H1 (cell line): ENCODE results near the gene TMEM161A. TPM values are rescaled to one million over a fixed set of nuclear protein-coding genes. Genes with fewer than 3 reads are reported as not detected.

Experiments
- CTCF ChIA-PET: fragments of 300-600 bp; sonication (Branson Sonifier 250); formaldehyde crosslinking; loops from one replicate; lab custom pipeline; 2021; ENCODE audit not compliant: partially characterized antibody; lab: Charles Lee
- POLR2A ChIA-PET: fragments of 300-600 bp; sonication (Branson Sonifier 250); formaldehyde crosslinking; loops from one replicate; lab custom pipeline; 2021; ENCODE audit warnings: inconsistent platforms; ENCODE audit not compliant: partially characterized antibody; lab: Charles Lee
- DNase-seq, 2 experiments: peaks; one replicate each; pipeline versions ENCODE4 v3.0.0 to v3.0.0-alpha.2; 2010 to 2022; ENCODE audit warnings: low spot score in 2 of 2, low read depth in 1 of 2, mixed read lengths in 1 of 2
- FAIRE-seq: peaks from 2 replicates; lab custom pipeline; 2011; peaks lifted over from hg19 to GRCh38; lab: Jason Lieb, UNC
- H2AFZ ChIP-seq: 2 replicates; pipeline ENCODE4 v1.8.1; 2012; ENCODE audit warnings: low read length, inconsistent platforms
- H2AK5ac ChIP-seq: 2 replicates; pipeline ENCODE4 v1.6.1; 2013; ENCODE audit warnings: low read depth, low read length
- H2BK120ac ChIP-seq: replicated peaks from 2 replicates; pipeline ENCODE3; 2013; ENCODE audit warnings: low read depth, low read length, inconsistent platforms
- H2BK12ac ChIP-seq: 2 replicates; pipeline ENCODE4 v1.6.1; 2013; ENCODE audit warnings: low read depth, low read length
- H2BK15ac ChIP-seq: 2 replicates; pipeline ENCODE4 v1.6.1; 2013; ENCODE audit warnings: low read length
- H2BK20ac ChIP-seq: 2 replicates; pipeline ENCODE4 v1.6.1; 2013; ENCODE audit warnings: low read length
- H2BK5ac ChIP-seq: 2 replicates; pipeline ENCODE4 v1.6.1; 2013; ENCODE audit warnings: low read depth, low read length
- H3K14ac ChIP-seq: 2 replicates; pipeline ENCODE4 v1.6.1; 2013; ENCODE audit warnings: inconsistent platforms; ENCODE audit not compliant: insufficient read length
- H3K18ac ChIP-seq: 2 replicates; pipeline ENCODE4 v1.6.1; 2013; ENCODE audit warnings: low read length; ENCODE audit errors: extremely low read depth
- H3K23ac ChIP-seq: 2 replicates; pipeline ENCODE4 v1.6.1; 2013; ENCODE audit warnings: inconsistent platforms; ENCODE audit not compliant: insufficient read length
- H3K23me2 ChIP-seq: 2 replicates; pipeline ENCODE4 v1.6.1; 2013; ENCODE audit warnings: low read depth, low read length
- H3K27ac ChIP-seq: 2 replicates; pipeline ENCODE4 v1.6.1; 2011; ENCODE audit warnings: low read depth, low read length, inconsistent platforms
- H3K27me3 ChIP-seq, 4 experiments: replicated peaks in 1 of 4; 1 replicate in 1 of 4; 2 replicates in 3 of 4; pipeline versions ENCODE4 v1.6.1 to v1.8.1; 2011 to 2013; ENCODE audit warnings: low read length in 3 of 4, mild to moderate bottlenecking in 3 of 4, inconsistent platforms in 2 of 4, mixed read lengths in 2 of 4, moderate library complexity in 1 of 4; ENCODE audit not compliant: control insufficient read depth in 3 of 4, insufficient read depth in 3 of 4; ENCODE audit errors: extremely low read depth in 1 of 4
- H3K36me3 ChIP-seq, 4 experiments: 2 replicates each; pipeline versions ENCODE4 v1.6.1 to v1.8.1; 2011 to 2013; ENCODE audit warnings: mild to moderate bottlenecking in 4 of 4, low read length in 3 of 4, moderate library complexity in 2 of 4, control low read depth in 1 of 4, inconsistent platforms in 1 of 4; ENCODE audit not compliant: insufficient read depth in 4 of 4, control insufficient read depth in 2 of 4
- H3K4ac ChIP-seq: replicated peaks from 2 replicates; pipeline ENCODE3; 2013; ENCODE audit warnings: low read length, low read depth, mixed read lengths, inconsistent platforms; ENCODE audit not compliant: insufficient read length
- H3K4me1 ChIP-seq, 4 experiments: replicated peaks in 1 of 4; 1 replicate in 1 of 4; 2 replicates in 3 of 4; pipeline versions ENCODE4 v1.6.1 to v1.8.1; 2011 to 2013; ENCODE audit warnings: low read length in 3 of 4, inconsistent platforms in 2 of 4, mixed read lengths in 1 of 4; ENCODE audit not compliant: insufficient read depth in 4 of 4, control insufficient read depth in 3 of 4
- H3K4me2 ChIP-seq, 2 experiments: 2 replicates each; pipeline versions ENCODE4 v1.6.1 to v1.8.1; 2011 to 2013; ENCODE audit warnings: low read depth in 2 of 2, low read length in 2 of 2, control low read depth in 1 of 2, inconsistent platforms in 1 of 2, mild to moderate bottlenecking in 1 of 2; ENCODE audit not compliant: insufficient read depth in 1 of 2
- H3K4me3 ChIP-seq, 4 experiments: fragments of 200-600, 300-600 bp in 1 of 4; sonication (generic), shearing (Covaris generic), sonication (Bioruptor Twin) in 1 of 4; 2 replicates each; pipeline versions ENCODE4 v1.5.1 to v1.8.1; 2011 to 2016; ENCODE audit warnings: low read length in 4 of 4, low read depth in 3 of 4, control low read depth in 2 of 4, inconsistent platforms in 2 of 4, mild to moderate bottlenecking in 2 of 4, mixed read lengths in 1 of 4, moderate library complexity in 1 of 4; ENCODE audit not compliant: insufficient read depth in 2 of 4; ENCODE audit errors: extremely low read depth in 1 of 4
- H3K56ac ChIP-seq: replicated peaks from 2 replicates; pipeline ENCODE3; 2013; ENCODE audit warnings: low read depth, mild to moderate bottlenecking, mixed read lengths, low read length, inconsistent platforms; ENCODE audit not compliant: insufficient read length
- H3K79me1 ChIP-seq: 2 replicates; pipeline ENCODE4 v1.6.1; 2013; ENCODE audit warnings: low read depth, low read length, control low read depth
- H3K79me2 ChIP-seq, 2 experiments: 2 replicates each; pipeline versions ENCODE4 v1.6.1 to v1.8.1; 2012 to 2013; ENCODE audit warnings: low read length in 2 of 2, mild to moderate bottlenecking in 2 of 2, inconsistent platforms in 1 of 2; ENCODE audit not compliant: insufficient read depth in 2 of 2, control insufficient read depth in 1 of 2
- H3K9ac ChIP-seq, 4 experiments: replicated peaks in 1 of 4; 1 replicate in 1 of 4; 2 replicates in 3 of 4; pipeline versions ENCODE4 v1.6.1 to v1.8.1; 2011 to 2013; ENCODE audit warnings: low read depth in 3 of 4, low read length in 3 of 4, control low read depth in 2 of 4, mild to moderate bottlenecking in 2 of 4, moderate library complexity in 2 of 4, inconsistent platforms in 1 of 4; ENCODE audit errors: extremely low read depth in 1 of 4
- H3K9me3 ChIP-seq, 2 experiments: 2 replicates each; pipeline versions ENCODE4 v1.6.1 to v1.8.1; 2012 to 2013; ENCODE audit warnings: mild to moderate bottlenecking in 2 of 2, moderate library complexity in 2 of 2, control low read depth in 1 of 2, inconsistent platforms in 1 of 2, low read depth in 1 of 2, low read length in 1 of 2, mixed read lengths in 1 of 2; ENCODE audit not compliant: insufficient read depth in 2 of 2
- H4K20me1 ChIP-seq, 2 experiments: replicated peaks in 1 of 2; 2 replicates each; pipeline versions ENCODE3 to v1.8.1; 2011 to 2013; ENCODE audit warnings: inconsistent platforms in 2 of 2, low read length in 2 of 2, mild to moderate bottlenecking in 1 of 2; ENCODE audit not compliant: insufficient read depth in 2 of 2, control insufficient read depth in 1 of 2
- H4K5ac ChIP-seq: 2 replicates; pipeline ENCODE4 v1.6.1; 2013; ENCODE audit warnings: low read length, low read depth, mixed read lengths, inconsistent platforms; ENCODE audit not compliant: insufficient read length
- H4K8ac ChIP-seq: 2 replicates; pipeline ENCODE4 v1.8.0; 2013; ENCODE audit warnings: mild to moderate bottlenecking, moderate library complexity, low read length, inconsistent platforms; ENCODE audit not compliant: insufficient read depth; ENCODE audit errors: extremely low read depth
- H4K91ac ChIP-seq: replicated peaks from 2 replicates; pipeline ENCODE3; 2013; ENCODE audit warnings: low read length, mixed read lengths, inconsistent platforms; ENCODE audit not compliant: insufficient read length
- ASH2L ChIP-seq: fragments of 200-600, 300-600 bp; sonication (generic); IDR thresholded peaks from one replicate; pipeline ENCODE4 v1.7.1; 2017; ENCODE audit warnings: low read length
- CHD2 ChIP-seq: IDR thresholded peaks from 2 replicates; pipeline ENCODE4 v1.6.1; 2012; ENCODE audit warnings: low read length, improper control_type of control experiment
- MAFK ChIP-seq: IDR thresholded peaks from 2 replicates; pipeline ENCODE4 v1.6.1; 2012; ENCODE audit warnings: low read depth, mild to moderate bottlenecking, improper control_type of control experiment, low read length
- RBBP5 ChIP-seq: IDR thresholded peaks from 2 replicates; pipeline ENCODE4 v1.7.1; 2012; ENCODE audit warnings: low read depth, mild to moderate bottlenecking, inconsistent platforms, low read length, moderate library complexity, borderline replicate concordance
- SIRT6 ChIP-seq: IDR thresholded peaks from one replicate; pipeline ENCODE4 v1.7.1; 2012; ENCODE audit warnings: low read length, inconsistent platforms
- TBP ChIP-seq: IDR thresholded peaks from 2 replicates; pipeline ENCODE4 v1.6.1; 2011; ENCODE audit warnings: low read depth, low read length, improper control_type of control experiment
- WGBS, 2 experiments: shearing (Covaris generic) in 1 of 2; methylation state at CpG; one replicate each; pipeline versions ENCODE4 v1.1.6 to v1.1.7; 2013 to 2015; ENCODE audit warnings: low lambda C conversion rate in 2 of 2, mixed read lengths in 2 of 2, inconsistent platforms in 1 of 2, low coverage in 1 of 2, missing lambda C conversion rate in 1 of 2; ENCODE audit not compliant: insufficient replicate concordance in 2 of 2, insufficient coverage in 1 of 2, insufficient read length in 1 of 2; ENCODE audit errors: extremely low coverage in 1 of 2, missing lambda C conversion rate in 1 of 2; 5-methylcytosine and 5-hydroxymethylcytosine counted together
- polyA plus RNA-seq, 7 experiments: library from polyadenylated mRNA; depleted of rRNA in 3 of 7; stranded (reverse) in 5 of 7; unstranded in 2 of 7; fragments of >200 nt in 5 of 7; fragments of 200-250 nt in 2 of 7; gene quantifications; 1 replicate in 5 of 7; 2 replicates in 1 of 7; 4 replicates in 1 of 7; pipeline versions ENCODE4 v1.2.1 to v1.2.3, GENCODE V29; 2011 to 2013; ENCODE audit warnings: missing spikeins in 2 of 7, mixed read lengths in 2 of 7
- total RNA-seq: library from RNA; stranded (reverse); fragmentation: NEBNext Ultra II Directional; extraction: Animal tissue kit (Norgen Biotek cat#: 25700); gene quantifications from 2 replicates; pipeline ENCODE4 v1.2.1, GENCODE V29; 2021

TMEM161A gene
- total and polyA plus RNA-seq, 2 of the 8 experiments (the other 6 are each of a cell fraction or from before 2014, with no cell fraction given): 47.8 to 103 TPM

DNA sequence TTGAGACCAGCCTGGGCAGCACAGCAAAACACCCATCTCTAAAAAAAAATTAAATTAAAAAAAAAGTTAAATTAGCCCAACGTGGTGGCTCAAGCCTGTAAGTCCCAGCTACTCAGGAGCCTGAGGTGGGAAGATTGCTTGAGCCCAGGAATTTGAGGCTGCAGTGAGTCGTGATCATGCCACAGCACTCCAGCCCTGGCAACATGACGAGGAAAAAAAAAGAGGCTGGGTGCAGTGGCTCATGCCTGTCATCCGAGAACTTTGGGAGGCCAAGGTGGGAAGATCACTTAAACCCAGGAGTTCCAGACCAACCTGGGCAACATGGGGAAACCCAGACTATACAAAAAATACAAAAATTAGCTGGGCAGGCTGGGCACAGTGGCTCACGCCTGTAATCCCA, 2.2 kb upstream of the TMEM161A start:
- Histone ChIP-seq H2AK5ac (no peak overlapping the region), H2BK15ac (no peak overlapping the region), H3K27me3 (peaks cover 0 to 3% (median 0%) of the 10 kb centered on the region in 4 experiments; a peak in 4 of 7 replicates), H3K4me1 (peaks cover 0 to 5% (median 4%) of the 10 kb centered on the region in 4 experiments; a peak in 5 of 7 replicates), H3K14ac (no peak overlapping the region), H2BK20ac (no peak overlapping the region), H2BK120ac (no peak overlapping the region), H4K20me1 (peaks cover 0 to 4% of the 10 kb centered on the region in 2 experiments), H3K4me2 (no peak overlapping the region), H2BK12ac (0 out of 2 replicates have a peak overlapping the region, but pooled peaks have one; percentile 6), H2BK5ac (no peak overlapping the region), H3K4ac (no peak overlapping the region), H3K27ac (no peak overlapping the region), H3K56ac (no peak overlapping the region), H4K5ac (no peak overlapping the region), H3K18ac (no peak overlapping the region), H3K23ac (no peak overlapping the region), H3K9me3 (no peaks in the 10 kb centered on the region), H3K36me3 (no peaks in the 10 kb centered on the region), H2AFZ (no peak overlapping the region), H4K8ac (no peak overlapping the region), H3K4me3 (no peak overlapping the region), H3K79me1 (peaks cover 5% of the 10 kb centered on the region; the same call in 1 of the 2 replicates), H3K23me2 (peaks cover 3% of the 10 kb centered on the region; the same call in 1 of the 2 replicates), H3K9ac (no peak overlapping the region), H3K79me2 (0 out of 4 replicates have a peak, but pooled peaks cover 0 to 4% of the 10 kb centered on the region in 2 experiments), H4K91ac (no peak overlapping the region)
- CTCF ChIA-PET: interaction anchor here (0.7 to 6.2 kb wide), 25 partner anchors 9 to 372 kb away, joined by 3 to 46 read pairs (median 4); no protein-coding TSS in a partner anchor
- POLR2A ChIA-PET: interaction anchor here (0.6 to 2.4 kb wide), 7 partner anchors 10 to 219 kb away, joined by 3 to 12 read pairs (median 3); partner anchors contain the start of gene MEF2B
- 85% methylated on average over 3 of the region's 5 CpGs; no CpG with 5 or more reads in 1 of the 2 experiments for WGBS, 2 experiments
- FAIRE-seq (no peak), DNase-seq (no peak)
- no peak for TF ChIP-seq SIRT6
- no peak for TF ChIP-seq RBBP5
- TF ChIP-seq CHD2: no peak
- TF ChIP-seq TBP: no peak
- no peak for TF ChIP-seq ASH2L
- TF ChIP-seq MAFK: no peak
